Spleen (tissue), 7 donors: ENCODE results near the gene VSTM4.

ENCODE experiments used
- CTCF ChIP-seq, 11 experiments: fragments of 200-600 bp in 7 of 11; fragments of 450-650 bp in 4 of 11; sonication (generic) in 4 of 11; IDR thresholded peaks in 8 of 11; conservative IDR thresholded peaks in 3 of 11; 1 replicate in 7 of 11; 2 replicates in 4 of 11; pipeline versions ENCODE4 v1.4.0 to v1.8.0; 2016 to 2021; ENCODE audit warnings: antibody characterized with exemption in 11 of 11, inconsistent platforms in 4 of 11, mild to moderate bottlenecking in 1 of 11
- POLR2AphosphoS5 ChIP-seq, 3 donors: sonication (generic); formaldehyde crosslinking; IDR thresholded peaks; one replicate each; pipeline ENCODE4 v1.5.1; 2017; ENCODE audit warnings: antibody characterized with exemption in 3 of 3
- donor health status: DM: no; HTN: no; CAD: no; lungs with moderate emphysema.
- donor health status: DM: no; HTN: no; CAD: no.
- donor health status: DM: no; HTN: no; CAD: no.

- TF ChIP-seq CTCF (IDR thresholded peaks at IDR 0.05 in 8 of 11, conservative IDR thresholded peaks at IDR 0.05 in 3 of 11) = no peak
- TF ChIP-seq POLR2AphosphoS5 (IDR thresholded peaks at IDR 0.05) = no peak
Measured at GRCh38 chr10:49093922-49094321, 21.4 kb downstream of the VSTM4 start.
